ENCODE data around the gene INTS2. TPM values are rescaled to one million over a fixed set of nuclear protein-coding genes. Genes with fewer than 3 reads are reported as not detected.

Gene INTS2
- total RNA-seq, 3 donors from 2014 or later = 8.3 to 15.2 (median 11.8) TPM

- no peaks in the 10 kb centered on the region for H3K27me3 ChIP-seq
- H3K9me3 ChIP-seq = no peaks in the 10 kb centered on the region
- DNase-seq (ENCODE audit: low spot score in 2 of 2) = no peak
- intact Hi-C loops (cut with DNase I; ENCODE audit: low total_unique reads) = no loop called here
- H3K4me3 ChIP-seq = no peak overlapping the region
- TF ChIP-seq CTCF (IDR thresholded peaks at IDR 0.05) (no peak), POLR2AphosphoS5 (IDR thresholded peaks at IDR 0.05) (no peak), POLR2A (IDR thresholded peaks at IDR 0.05) (no peak)
- no peaks in the 10 kb centered on the region for H3K36me3 ChIP-seq
- no peak overlapping the region for H3K27ac ChIP-seq
- H3K4me1 ChIP-seq = no peaks in the 10 kb centered on the region
Measured at GRCh38 chr17:61908292-61909037, 19.3 kb downstream of the INTS2 start.

- Histone ChIP-seq H3K27me3 (no peaks in the 10 kb centered on the region), H3K4me3 (no peak overlapping the region), H3K9me3 (no peaks in the 10 kb centered on the region), H3K36me3 (no peaks in the 10 kb centered on the region), H3K27ac (no peak overlapping the region), H3K4me1 (no peaks in the 10 kb centered on the region)
- DNase-seq (ENCODE audit: low spot score in 2 of 2) = no peak
- intact Hi-C loops (cut with DNase I; ENCODE audit: low total_unique reads) = no loop called here
- no peak for TF ChIP-seq CTCF (IDR thresholded peaks at IDR 0.05)
- TF ChIP-seq POLR2A (IDR thresholded peaks at IDR 0.05) = no peak
- TF ChIP-seq POLR2AphosphoS5 (IDR thresholded peaks at IDR 0.05) = no peak
Measured at GRCh38 chr17:61907361-61907760, 20.4 kb downstream of the INTS2 start.

- intact Hi-C loops (cut with DNase I; ENCODE audit: low total_unique reads) = no loop called here
- H3K36me3 ChIP-seq = no peaks in the 10 kb centered on the region
- TF ChIP-seq CTCF (IDR thresholded peaks at IDR 0.05) = no peak
- TF ChIP-seq POLR2AphosphoS5 (IDR thresholded peaks at IDR 0.05) = no peak
- TF ChIP-seq POLR2A (IDR thresholded peaks at IDR 0.05) = no peak
Measured at GRCh38 chr17:61904094-61904710, 23.6 kb downstream of the INTS2 start.

GRCh38 chr17:61903251-61903650 is 24.5 kb downstream of the INTS2 start:
- Histone ChIP-seq H3K27me3 (no peaks in the 10 kb centered on the region), H3K9me3 (no peaks in the 10 kb centered on the region), H3K36me3 (no peaks in the 10 kb centered on the region), H3K27ac (no peak overlapping the region), H3K4me3 (no peak overlapping the region), H3K4me1 (no peaks in the 10 kb centered on the region)
- DNase-seq (ENCODE audit: low spot score in 2 of 2) = no peak
- TF ChIP-seq POLR2AphosphoS5 (IDR thresholded peaks at IDR 0.05) (no peak), POLR2A (IDR thresholded peaks at IDR 0.05) (no peak), CTCF (IDR thresholded peaks at IDR 0.05) (no peak)
- intact Hi-C loops (cut with DNase I; ENCODE audit: low total_unique reads) = no loop called here

More at GRCh38 chr17:61904094-61904710, 23.6 kb downstream of the INTS2 start:
- H3K27ac ChIP-seq = no peak overlapping the region
- no peak for DNase-seq (ENCODE audit: low spot score in 2 of 2)
- H3K9me3 ChIP-seq = no peaks in the 10 kb centered on the region
- no peaks in the 10 kb centered on the region for H3K4me1 ChIP-seq
- no peak overlapping the region for H3K4me3 ChIP-seq
- H3K27me3 ChIP-seq = no peaks in the 10 kb centered on the region

GRCh38 chr17:61897548-61898180 is 30.1 kb downstream of the INTS2 start:
- Histone ChIP-seq H3K27me3 (no peaks in the 10 kb centered on the region), H3K36me3 (no peaks in the 10 kb centered on the region), H3K9me3 (no peaks in the 10 kb centered on the region), H3K4me1 (no peaks in the 10 kb centered on the region), H3K4me3 (no peak overlapping the region), H3K27ac (no peak overlapping the region)
- TF ChIP-seq CTCF (IDR thresholded peaks at IDR 0.05) (no peak), POLR2A (IDR thresholded peaks at IDR 0.05) (no peak), POLR2AphosphoS5 (IDR thresholded peaks at IDR 0.05) (no peak)
- intact Hi-C loops (cut with DNase I; ENCODE audit: low total_unique reads) = no loop called here
- DNase-seq (ENCODE audit: low spot score in 2 of 2) = no peak

Measured in breast epithelium (tissue), 4 donors.